Small intestine (tissue), 7 donors: ENCODE data around the gene CHID1. TPM values are rescaled to one million over a fixed set of nuclear protein-coding genes. Genes with fewer than 3 reads are reported as not detected.

Experiments used
- DNase-seq, 2 donors: peaks; one replicate each; pipeline versions ENCODE4 v3.0.0 to v3.0.0-alpha.2; 2013
- FAIRE-seq: peaks from 2 replicates; lab custom pipeline; 2012; peaks lifted over from hg19 to GRCh38; lab: Jason Lieb, UNC
- H3K27ac ChIP-seq, 3 donors: one replicate each; pipeline ENCODE4 v1.5.1; 2013; ENCODE audit warnings: low read length in 2 of 3, mild to moderate bottlenecking in 2 of 3, control low read depth in 1 of 3, inconsistent platforms in 1 of 3, low read depth in 1 of 3, moderate library complexity in 1 of 3
- H3K27me3 ChIP-seq, 3 donors: one replicate each; pipeline ENCODE4 v1.6.1; 2013; ENCODE audit warnings: low read length in 3 of 3, inconsistent platforms in 1 of 3; ENCODE audit not compliant: control insufficient read depth in 3 of 3, insufficient read depth in 3 of 3
- H3K36me3 ChIP-seq, 3 donors: one replicate each; pipeline ENCODE4 v1.6.1; 2013; ENCODE audit warnings: low read length in 3 of 3, inconsistent platforms in 1 of 3, low read depth in 1 of 3, mild to moderate bottlenecking in 1 of 3, moderate library complexity in 1 of 3; ENCODE audit not compliant: control insufficient read depth in 3 of 3, insufficient read depth in 2 of 3
- H3K4me1 ChIP-seq, 3 donors: one replicate each; pipeline ENCODE4 v1.6.1; 2013; ENCODE audit warnings: low read length in 2 of 3, inconsistent platforms in 1 of 3, low read depth in 1 of 3, mild to moderate bottlenecking in 1 of 3, moderate library complexity in 1 of 3; ENCODE audit not compliant: control insufficient read depth in 3 of 3, insufficient read depth in 2 of 3
- H3K4me3 ChIP-seq, 3 donors: one replicate each; pipeline ENCODE4 v1.5.1; 2013; ENCODE audit warnings: low read length in 3 of 3, control low read depth in 1 of 3, inconsistent platforms in 1 of 3, low read depth in 1 of 3, mild to moderate bottlenecking in 1 of 3, moderate library complexity in 1 of 3
- H3K9me3 ChIP-seq, 2 donors: one replicate each; pipeline ENCODE4 v1.6.1; 2013; ENCODE audit warnings: low read depth in 1 of 2, low read length in 1 of 2; ENCODE audit not compliant: control insufficient read depth in 2 of 2, insufficient read depth in 1 of 2
- WGBS, 3 donors: extraction: QIAGEN DNeasy Blood & Tissue Kit; methylation state at CpG; one replicate each; pipeline ENCODE4 v1.1.7; 2013; 5-methylcytosine and 5-hydroxymethylcytosine counted together
- polyA plus RNA-seq, 4 donors: library from polyadenylated mRNA; stranded (reverse) in 3 of 4; unstranded in 1 of 4; fragments of 200-250 nt in 3 of 4; fragments of 120-200 nt in 1 of 4; gene quantifications; one replicate each; pipeline versions ENCODE4 v1.2.1 to v1.2.3, GENCODE V29; 2013
- donor health status: healthy with polysubstance abuse.
- donor health status: control.
- donor health status: control.
- donor health status: Bipolar disorder and iron deficiency.
- donor health status: healthy.

Gene CHID1
- polyA plus RNA-seq, 4 donors = 13.6 to 94.4 (median 42.1) TPM

DNA sequence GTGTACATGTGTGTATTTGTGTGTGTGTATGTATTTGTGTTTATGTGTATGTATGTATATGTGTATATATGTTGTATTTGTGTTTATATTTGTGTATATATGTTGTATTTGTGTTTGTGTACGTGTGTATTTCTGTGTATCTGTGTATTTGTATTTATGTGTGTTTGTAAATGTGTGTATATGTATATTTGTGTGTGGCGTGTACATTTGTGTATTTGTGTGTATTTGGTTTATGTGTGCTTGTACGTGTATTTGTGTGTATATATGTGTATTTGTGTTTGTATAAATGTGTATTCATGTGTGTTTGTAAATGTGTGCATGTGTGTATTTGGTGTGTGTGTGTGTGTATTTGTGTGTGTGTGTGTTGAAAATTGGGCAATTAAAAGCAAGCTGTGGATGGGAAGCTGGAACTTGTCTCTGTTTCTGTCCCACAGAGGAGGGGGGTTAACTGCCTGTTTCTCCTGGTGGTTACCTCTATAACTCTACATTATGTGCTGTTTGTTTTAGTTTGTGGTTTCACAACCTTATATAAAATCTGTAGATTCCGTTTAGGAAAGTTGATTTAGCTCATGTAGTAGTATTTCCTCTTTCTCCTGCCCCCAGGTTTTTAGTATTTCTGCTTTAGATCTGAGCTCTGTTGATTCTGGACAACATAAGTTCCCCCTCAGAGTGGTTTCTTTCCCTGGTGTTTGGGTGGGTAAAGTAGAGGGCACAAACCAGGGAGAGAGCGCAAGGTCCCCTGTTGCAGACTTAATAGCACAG lies 44.0 kb upstream of the CHID1 start:
- H3K27me3 ChIP-seq = no peaks in the 10 kb centered on the region
- 72 to 76% (median 75%) methylated on average over 5 of the region's 5 CpGs for WGBS, 3 donors
- H3K27ac ChIP-seq = peak overlapping the region in 2 of 3 donors; percentile 1 to 55
- peaks cover 0 to 33% (median 4%) of the 10 kb centered on the region in 3 donors for H3K36me3 ChIP-seq
- FAIRE-seq (no peak), DNase-seq (no peak)
- H3K9me3 ChIP-seq = peaks cover 0 to 2% of the 10 kb centered on the region in 2 donors
- H3K4me3 ChIP-seq = no peak overlapping the region
- peaks cover 0 to 64% (median 4%) of the 10 kb centered on the region in 3 donors for H3K4me1 ChIP-seq

DNA sequence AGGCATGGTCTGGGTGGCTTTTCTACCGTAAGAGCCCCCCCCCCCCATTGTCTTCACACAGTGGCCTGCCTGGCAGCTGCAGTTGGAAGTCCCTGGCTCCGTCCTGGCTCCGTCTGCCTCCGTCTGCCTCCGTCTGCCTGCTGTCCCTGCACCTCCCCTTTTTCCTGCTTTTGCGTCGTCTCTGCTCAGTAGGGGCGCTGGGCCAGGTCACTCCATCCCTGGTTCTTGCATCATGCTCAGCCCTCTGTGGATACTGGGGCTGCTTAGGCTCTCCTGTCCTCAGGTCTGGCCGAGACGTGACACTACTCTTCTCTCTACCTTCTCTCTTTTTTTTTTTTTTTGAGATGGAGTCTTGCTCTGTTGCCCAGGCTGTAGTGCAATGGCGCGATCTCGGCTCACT lies 42.9 kb upstream of the CHID1 start:
- Histone ChIP-seq H3K27me3 (no peaks in the 10 kb centered on the region), H3K4me3 (no peak overlapping the region), H3K4me1 (peaks cover 0 to 62% (median 4%) of the 10 kb centered on the region in 3 donors), H3K27ac (peak overlapping the region in 2 of 3 donors; percentile 71 to 85), H3K36me3 (peaks cover 0 to 33% (median under 1%) of the 10 kb centered on the region in 3 donors), H3K9me3 (peaks cover 0 to 12% of the 10 kb centered on the region in 2 donors)
- FAIRE-seq (no peak), DNase-seq (no peak)
- WGBS, 3 donors = 70 to 74% (median 73%) methylated on average over 12 to 13 of the region's 13 CpGs

- FAIRE-seq (no peak), DNase-seq (peak; percentile 93 to 95)
- Histone ChIP-seq H3K36me3 (peaks cover 0 to 30% (median 0%) of the 10 kb centered on the region in 3 donors), H3K27me3 (no peaks in the 10 kb centered on the region), H3K9me3 (peaks cover 0 to 13% of the 10 kb centered on the region in 2 donors), H3K4me3 (peak overlapping the region in 2 of 3 donors; percentile 8 to 20), H3K4me1 (peaks cover 0 to 61% (median 4%) of the 10 kb centered on the region in 3 donors), H3K27ac (peak overlapping the region; percentile 71 to 85 (median 81))
- WGBS, 3 donors = 24 to 64% (median 37%) methylated on average over 18 of the region's 18 CpGs
Measured at GRCh38 chr11:952406-953385, 42.1 kb upstream of the CHID1 start.

DNA sequence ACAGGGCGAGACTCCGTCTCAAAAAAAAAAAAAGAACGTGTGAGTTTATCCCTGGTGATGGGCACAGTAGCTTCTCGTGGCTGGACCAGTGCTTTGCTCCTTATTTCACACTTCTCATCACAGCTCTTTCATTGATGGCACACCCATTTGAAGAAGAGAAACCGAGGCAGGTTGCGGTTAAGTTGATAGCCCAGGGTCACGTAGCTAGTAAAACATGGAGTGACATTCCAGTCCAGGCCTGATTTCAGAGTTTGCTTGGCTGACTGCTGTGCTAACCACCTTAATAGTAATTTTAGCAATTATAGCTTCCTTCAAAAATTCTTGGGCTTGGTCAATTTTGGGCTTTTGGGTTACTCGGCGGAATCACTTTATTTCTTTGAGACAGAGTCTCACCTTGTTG lies 40.9 kb upstream of the CHID1 start:
- Histone ChIP-seq H3K9me3 (peaks cover 0 to 13% of the 10 kb centered on the region in 2 donors), H3K4me1 (peaks cover 0 to 55% (median 4%) of the 10 kb centered on the region in 3 donors), H3K4me3 (no peak overlapping the region), H3K36me3 (peaks cover 0 to 27% (median 2%) of the 10 kb centered on the region in 3 donors), H3K27ac (peak overlapping the region; percentile 4 to 85 (median 41)), H3K27me3 (no peaks in the 10 kb centered on the region)
- FAIRE-seq (no peak), DNase-seq (no peak)
- 83 to 91% (median 87%) methylated on average over 9 of the region's 9 CpGs for WGBS, 3 donors

GRCh38 chr11:947744-948143 lies 37.1 kb upstream of the CHID1 start:
- Histone ChIP-seq H3K27ac (peak overlapping the region in 1 of 3 donors; percentile 39), H3K27me3 (no peaks in the 10 kb centered on the region), H3K4me3 (no peak overlapping the region), H3K9me3 (peaks cover 0 to 13% of the 10 kb centered on the region in 2 donors), H3K4me1 (peaks cover 1 to 45% (median 1%) of the 10 kb centered on the region in 3 donors), H3K36me3 (peaks cover 2 to 41% (median 2%) of the 10 kb centered on the region in 3 donors)
- 38 to 82% (median 56%) methylated on average over 4 of the region's 4 CpGs for WGBS, 3 donors
- DNase-seq = peak in 1 of 2 donors; percentile 52
- FAIRE-seq = no peak

DNA sequence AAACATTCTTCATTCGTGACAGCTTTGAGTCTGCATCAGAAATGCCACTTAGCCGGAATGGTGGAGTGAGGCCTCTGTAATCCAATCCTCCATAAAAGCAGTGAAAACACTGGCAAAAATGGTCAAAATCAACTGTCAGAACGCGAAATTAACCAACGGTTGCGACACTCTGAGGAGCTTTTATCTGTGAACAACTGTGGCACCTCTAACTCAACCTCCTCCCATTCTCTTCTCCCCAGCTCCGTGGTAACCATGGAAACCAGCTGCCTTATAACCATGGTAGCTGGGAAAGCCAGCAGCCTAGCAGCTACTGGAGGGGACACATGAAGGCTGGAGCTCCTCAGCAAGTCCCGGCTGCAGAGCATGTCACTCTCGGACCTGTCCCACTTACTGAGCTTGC lies 35.4 kb upstream of the CHID1 start:
- Histone ChIP-seq H3K36me3 (peaks cover 2 to 42% (median 2%) of the 10 kb centered on the region in 3 donors), H3K27ac (no peak overlapping the region), H3K4me1 (peaks cover 0 to 46% (median 4%) of the 10 kb centered on the region in 3 donors), H3K27me3 (no peaks in the 10 kb centered on the region), H3K4me3 (no peak overlapping the region), H3K9me3 (peaks cover 0 to 13% of the 10 kb centered on the region in 2 donors)
- 78 to 84% (median 81%) methylated on average over 9 of the region's 9 CpGs for WGBS, 3 donors
- FAIRE-seq (no peak), DNase-seq (no peak)

DNA sequence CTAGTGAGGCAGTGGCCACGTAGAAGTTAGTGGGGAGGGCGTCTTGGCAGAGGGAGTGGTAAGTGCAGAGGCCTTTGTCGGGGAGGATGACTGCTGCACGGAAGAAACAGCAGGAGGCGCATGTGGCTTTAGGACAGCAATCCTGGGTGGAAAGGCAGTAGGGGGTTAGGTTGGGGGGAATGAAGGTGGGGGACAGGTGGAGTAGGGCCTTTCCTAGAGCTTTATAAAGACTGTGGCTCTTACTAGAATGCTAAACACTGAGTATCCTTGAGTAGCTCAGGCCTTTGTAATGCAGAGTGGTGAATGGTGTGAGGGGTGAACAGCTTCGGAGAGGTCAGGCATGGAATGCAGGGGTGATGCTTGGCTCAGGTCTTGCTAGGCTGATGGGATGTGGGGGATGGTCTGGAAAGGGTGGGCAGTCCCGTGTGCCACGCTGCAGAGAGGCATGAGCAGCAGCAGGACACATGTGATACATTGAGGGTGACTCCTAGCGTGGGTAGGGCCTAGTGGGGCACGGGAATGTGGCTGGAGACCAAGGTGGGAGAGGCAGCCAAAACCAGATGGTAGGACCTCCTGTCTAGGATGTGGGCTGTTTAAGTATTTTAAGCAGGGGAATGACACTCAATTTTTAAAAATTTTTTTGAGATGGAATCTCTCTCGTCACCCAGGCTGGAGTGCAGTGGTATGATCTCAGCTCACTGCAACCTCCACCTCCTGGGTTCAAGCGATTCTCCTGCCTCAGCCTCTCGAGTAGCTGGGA lies 34.3 kb upstream of the CHID1 start:
- Histone ChIP-seq H3K9me3 (peaks cover 0 to 13% of the 10 kb centered on the region in 2 donors), H3K4me3 (no peak overlapping the region), H3K4me1 (peaks cover 2 to 56% (median 4%) of the 10 kb centered on the region in 3 donors), H3K27ac (no peak overlapping the region), H3K36me3 (peaks cover 2 to 45% (median 2%) of the 10 kb centered on the region in 3 donors), H3K27me3 (no peaks in the 10 kb centered on the region)
- FAIRE-seq (no peak), DNase-seq (no peak)
- 78 to 85% (median 79%) methylated on average over 13 of the region's 13 CpGs for WGBS, 3 donors
